ENCODE data around the gene HSPA12B.

HSPA12B gene

DNA sequence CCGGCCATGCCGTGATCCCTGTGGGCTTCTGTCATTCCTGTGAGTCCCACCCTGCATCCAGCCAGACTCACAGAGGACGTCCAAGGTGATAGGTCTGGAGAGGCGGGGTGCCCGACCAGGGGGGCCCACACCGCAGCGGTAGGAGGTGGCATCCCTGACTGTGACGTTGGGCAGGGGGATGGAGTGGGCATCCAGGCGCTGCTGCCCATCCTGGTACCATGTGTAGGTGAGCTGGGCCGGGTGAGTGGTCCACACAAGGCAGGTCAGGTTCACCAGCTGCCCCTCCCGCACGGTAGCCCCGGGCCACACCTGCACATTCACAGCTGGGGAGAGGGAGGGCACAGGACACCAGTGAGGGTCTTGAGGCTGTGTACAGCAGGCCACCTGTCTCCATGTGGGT, 39.1 kb upstream of the HSPA12B start:
- H3K36me3 ChIP-seq (ENCODE audit: control insufficient read depth in 2 of 2, insufficient read depth in 2 of 2, low read length in 2 of 2) = no peaks in the 10 kb centered on the region
- H3K9ac ChIP-seq (ENCODE audit: low read depth in 1 of 2, low read length in 2 of 2) = no peak overlapping the region

DNA sequence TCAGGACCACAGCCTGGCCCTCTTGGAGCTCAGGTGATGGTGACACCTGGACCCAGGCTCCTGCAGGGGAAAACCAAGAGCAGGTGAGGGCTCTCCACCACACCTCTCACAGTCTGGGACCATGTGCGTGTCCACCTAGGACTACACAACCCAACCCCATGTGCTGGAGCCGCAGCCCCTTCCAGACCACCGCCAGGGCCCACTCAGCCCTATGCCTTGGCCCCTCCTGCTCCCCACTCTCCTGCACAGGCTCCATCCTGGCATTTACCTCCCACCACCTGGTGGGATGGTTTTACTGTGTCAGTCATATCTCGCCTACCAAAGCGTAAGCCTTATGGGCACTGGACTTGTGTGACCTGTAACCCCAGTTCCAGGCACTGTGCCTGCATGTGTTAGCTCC, 37.6 kb upstream of the HSPA12B start:
- Histone ChIP-seq H3K4me1 (ENCODE audit: control insufficient read depth in 2 of 2, insufficient read depth in 2 of 2, low read length in 2 of 2) (no peaks in the 10 kb centered on the region), H3K27me3 (ENCODE audit: control insufficient read depth in 2 of 2, insufficient read depth in 2 of 2, low read length in 2 of 2) (no peaks in the 10 kb centered on the region), H3K9ac (ENCODE audit: low read depth in 1 of 2, low read length in 2 of 2) (no peak overlapping the region), H3K36me3 (ENCODE audit: control insufficient read depth in 2 of 2, insufficient read depth in 2 of 2, low read length in 2 of 2) (no peaks in the 10 kb centered on the region), H3K9me3 (ENCODE audit: control insufficient read depth in 2 of 2, low read length in 2 of 2) (no peaks in the 10 kb centered on the region), H3K4me3 (ENCODE audit: low read length in 2 of 2) (no peak overlapping the region), H3K27ac (ENCODE audit: low read depth in 2 of 2, low read length in 2 of 2) (no peak overlapping the region)

More for the DNA sequence above, 39.1 kb upstream of the HSPA12B start:
- Histone ChIP-seq H3K27me3 (ENCODE audit: control insufficient read depth in 2 of 2, insufficient read depth in 2 of 2, low read length in 2 of 2) (no peaks in the 10 kb centered on the region), H3K27ac (ENCODE audit: low read depth in 2 of 2, low read length in 2 of 2) (no peak overlapping the region), H3K9me3 (ENCODE audit: control insufficient read depth in 2 of 2, low read length in 2 of 2) (no peaks in the 10 kb centered on the region), H3K4me1 (ENCODE audit: control insufficient read depth in 2 of 2, insufficient read depth in 2 of 2, low read length in 2 of 2) (no peaks in the 10 kb centered on the region), H3K4me3 (ENCODE audit: low read length in 2 of 2) (no peak overlapping the region)

DNA sequence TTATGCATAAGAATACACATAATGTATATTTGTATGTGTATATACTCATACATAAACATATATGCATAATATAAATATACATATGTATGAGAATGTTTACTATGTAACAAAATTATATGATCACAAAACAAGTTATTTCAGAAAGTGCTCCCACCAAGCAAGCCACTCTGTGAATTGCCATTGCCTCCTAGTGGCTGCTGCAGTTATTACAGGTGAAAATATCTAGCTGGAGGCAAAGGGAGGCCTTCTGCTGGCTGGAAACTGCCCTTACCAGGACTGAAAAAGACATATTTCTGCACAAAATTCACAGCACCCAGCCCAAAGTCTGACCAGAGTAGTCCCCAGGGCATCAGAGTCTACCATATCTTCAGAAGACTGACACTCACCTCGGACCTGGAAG, 36.3 kb upstream of the HSPA12B start:
- no peak overlapping the region for H3K27ac ChIP-seq (ENCODE audit: low read depth in 2 of 2, low read length in 2 of 2)
- no peaks in the 10 kb centered on the region for H3K4me1 ChIP-seq (ENCODE audit: control insufficient read depth in 2 of 2, insufficient read depth in 2 of 2, low read length in 2 of 2)
- no peaks in the 10 kb centered on the region for H3K9me3 ChIP-seq (ENCODE audit: control insufficient read depth in 2 of 2, low read length in 2 of 2)
- H3K36me3 ChIP-seq (ENCODE audit: control insufficient read depth in 2 of 2, insufficient read depth in 2 of 2, low read length in 2 of 2) = no peaks in the 10 kb centered on the region
- H3K4me3 ChIP-seq (ENCODE audit: low read length in 2 of 2) = no peak overlapping the region
- H3K27me3 ChIP-seq (ENCODE audit: control insufficient read depth in 2 of 2, insufficient read depth in 2 of 2, low read length in 2 of 2) = no peaks in the 10 kb centered on the region
- no peak overlapping the region for H3K9ac ChIP-seq (ENCODE audit: low read depth in 1 of 2, low read length in 2 of 2)

DNA sequence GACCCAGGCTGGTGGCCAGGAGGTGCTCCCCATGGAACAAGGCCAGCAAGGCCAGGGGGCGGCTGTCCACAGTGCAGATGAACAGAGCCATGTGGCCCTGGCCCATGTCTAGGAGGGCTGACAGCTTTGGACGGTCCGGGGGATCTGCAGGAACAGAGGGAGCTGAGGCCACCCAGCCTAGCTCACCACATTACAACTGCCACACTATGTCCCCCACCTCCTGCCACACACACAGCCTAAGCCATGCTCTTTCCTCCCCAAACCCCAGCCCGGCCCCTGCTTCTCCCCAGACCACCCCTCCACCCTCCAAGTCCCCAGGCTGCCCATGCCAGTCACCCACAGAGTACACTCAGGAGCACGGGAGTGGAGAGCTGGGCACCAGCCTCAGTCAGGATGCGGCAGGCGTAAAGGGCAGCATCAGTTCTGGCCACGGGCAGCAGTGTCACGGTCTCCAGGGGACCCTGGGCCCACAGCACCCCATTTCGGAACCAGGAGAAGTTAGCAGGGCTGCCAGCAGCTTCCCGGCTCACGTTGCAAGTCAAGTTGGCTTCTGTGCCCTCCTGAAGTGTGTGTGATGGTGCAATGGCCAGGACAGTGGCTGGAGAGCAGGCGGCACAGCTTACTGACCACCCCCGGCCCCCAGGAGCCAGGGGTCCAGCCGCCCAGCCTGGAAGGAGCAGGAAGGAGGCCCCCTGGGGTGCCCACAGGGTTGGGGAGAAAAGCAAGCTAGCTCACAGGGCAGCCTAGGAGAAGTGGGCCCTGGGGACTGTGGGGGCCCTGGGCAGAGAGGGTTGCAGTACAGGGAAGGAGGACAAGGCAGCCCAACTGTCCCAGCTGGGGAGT, 35.5 kb upstream of the HSPA12B start:
- Histone ChIP-seq H3K36me3 (ENCODE audit: control insufficient read depth in 2 of 2, insufficient read depth in 2 of 2, low read length in 2 of 2) (no peaks in the 10 kb centered on the region), H3K9ac (ENCODE audit: low read depth in 1 of 2, low read length in 2 of 2) (no peak overlapping the region), H3K9me3 (ENCODE audit: control insufficient read depth in 2 of 2, low read length in 2 of 2) (no peaks in the 10 kb centered on the region), H3K27me3 (ENCODE audit: control insufficient read depth in 2 of 2, insufficient read depth in 2 of 2, low read length in 2 of 2) (no peaks in the 10 kb centered on the region), H3K4me1 (ENCODE audit: control insufficient read depth in 2 of 2, insufficient read depth in 2 of 2, low read length in 2 of 2) (no peaks in the 10 kb centered on the region), H3K4me3 (ENCODE audit: low read length in 2 of 2) (no peak overlapping the region), H3K27ac (ENCODE audit: low read depth in 2 of 2, low read length in 2 of 2) (no peak overlapping the region)

DNA sequence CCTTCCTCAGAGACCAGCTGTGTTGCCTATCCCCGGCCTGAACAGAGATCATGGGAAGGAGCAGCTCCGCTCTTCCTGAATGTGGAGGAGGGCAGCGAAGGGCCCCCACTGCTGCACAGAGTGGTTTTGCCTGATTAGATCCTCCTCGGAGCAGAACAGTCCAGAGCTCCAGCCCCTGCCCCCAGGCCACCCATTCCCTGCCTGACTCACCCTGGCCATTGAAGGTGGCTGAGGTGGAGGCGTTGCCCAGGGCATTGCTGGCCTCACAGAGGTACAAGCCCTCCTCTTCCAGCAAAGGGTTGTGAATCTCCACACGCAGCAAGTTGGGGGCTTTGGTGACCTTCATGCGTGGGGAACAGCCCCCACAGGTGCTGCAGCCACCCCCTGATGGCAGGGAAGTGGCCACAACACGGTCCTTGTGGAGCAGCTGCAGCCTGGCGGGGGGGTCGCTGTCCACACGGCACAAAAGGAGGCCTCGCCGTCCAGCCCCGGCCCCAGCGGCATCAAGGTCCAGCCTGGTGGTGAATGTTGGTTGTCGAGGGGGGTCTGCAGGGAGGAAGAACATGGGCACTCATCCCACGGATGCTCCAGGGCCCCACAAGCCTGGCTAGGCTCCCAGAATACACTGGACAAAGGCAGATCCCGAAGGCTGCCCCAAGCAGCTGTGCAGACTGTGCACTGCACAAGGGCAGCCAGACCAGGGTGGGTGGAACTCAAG, 34.7 kb upstream of the HSPA12B start:
- Histone ChIP-seq H3K9ac (ENCODE audit: low read depth in 1 of 2, low read length in 2 of 2) (no peak overlapping the region), H3K4me1 (ENCODE audit: control insufficient read depth in 2 of 2, insufficient read depth in 2 of 2, low read length in 2 of 2) (no peaks in the 10 kb centered on the region), H3K36me3 (ENCODE audit: control insufficient read depth in 2 of 2, insufficient read depth in 2 of 2, low read length in 2 of 2) (no peaks in the 10 kb centered on the region), H3K27ac (ENCODE audit: low read depth in 2 of 2, low read length in 2 of 2) (no peak overlapping the region), H3K27me3 (ENCODE audit: control insufficient read depth in 2 of 2, insufficient read depth in 2 of 2, low read length in 2 of 2) (no peaks in the 10 kb centered on the region), H3K4me3 (ENCODE audit: low read length in 2 of 2) (no peak overlapping the region), H3K9me3 (ENCODE audit: control insufficient read depth in 2 of 2, low read length in 2 of 2) (no peaks in the 10 kb centered on the region)

DNA sequence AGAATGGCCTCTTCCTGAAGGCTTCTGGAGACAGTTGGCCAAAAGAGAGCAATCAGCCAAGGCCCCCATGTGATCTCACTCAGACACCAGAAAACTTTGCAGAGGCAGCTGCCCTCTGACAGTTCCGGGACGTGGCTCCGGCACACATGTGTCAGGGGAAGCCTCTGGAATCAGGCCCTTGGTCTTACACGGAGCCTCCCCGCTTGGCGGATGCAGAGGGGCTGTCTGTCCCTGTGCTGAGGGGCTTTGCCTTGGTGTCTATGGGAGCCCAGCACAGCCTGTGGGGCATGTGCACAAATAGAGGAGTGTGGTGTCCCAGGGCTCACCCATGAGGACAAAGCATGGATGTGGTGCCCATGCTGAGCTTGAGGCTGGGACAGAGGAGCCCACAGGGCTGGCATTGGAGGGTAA, 33.9 kb upstream of the HSPA12B start:
- Histone ChIP-seq H3K36me3 (ENCODE audit: control insufficient read depth in 2 of 2, insufficient read depth in 2 of 2, low read length in 2 of 2) (no peaks in the 10 kb centered on the region), H3K4me3 (ENCODE audit: low read length in 2 of 2) (no peak overlapping the region), H3K4me1 (ENCODE audit: control insufficient read depth in 2 of 2, insufficient read depth in 2 of 2, low read length in 2 of 2) (no peaks in the 10 kb centered on the region), H3K9me3 (ENCODE audit: control insufficient read depth in 2 of 2, low read length in 2 of 2) (no peaks in the 10 kb centered on the region), H3K9ac (ENCODE audit: low read depth in 1 of 2, low read length in 2 of 2) (no peak overlapping the region), H3K27ac (ENCODE audit: low read depth in 2 of 2, low read length in 2 of 2) (no peak overlapping the region), H3K27me3 (ENCODE audit: control insufficient read depth in 2 of 2, insufficient read depth in 2 of 2, low read length in 2 of 2) (no peaks in the 10 kb centered on the region)

DNA sequence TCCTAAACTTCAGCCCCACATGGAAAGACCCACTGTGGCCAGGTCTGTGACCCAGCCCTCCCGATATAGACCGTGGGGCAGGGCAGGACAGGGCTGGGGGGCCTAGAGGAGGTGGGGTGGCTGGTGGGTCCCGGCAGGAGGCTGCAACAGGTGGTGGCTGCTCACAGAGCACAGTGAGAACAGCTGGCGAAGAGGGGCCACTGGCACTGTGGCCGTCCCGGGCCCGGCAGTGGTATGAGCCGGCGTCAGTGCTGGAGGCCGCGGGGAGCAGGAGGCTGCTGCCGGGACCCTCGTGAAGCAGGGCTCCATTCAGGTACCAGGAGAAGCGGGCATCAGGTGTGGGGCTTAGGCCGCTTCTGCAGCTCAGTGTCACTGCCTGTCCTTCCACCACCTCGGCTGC, 33.4 kb upstream of the HSPA12B start:
- H3K36me3 ChIP-seq (ENCODE audit: control insufficient read depth in 2 of 2, insufficient read depth in 2 of 2, low read length in 2 of 2) = no peaks in the 10 kb centered on the region
- H3K9ac ChIP-seq (ENCODE audit: low read depth in 1 of 2, low read length in 2 of 2) = no peak overlapping the region
- no peaks in the 10 kb centered on the region for H3K27me3 ChIP-seq (ENCODE audit: control insufficient read depth in 2 of 2, insufficient read depth in 2 of 2, low read length in 2 of 2)
- no peak overlapping the region for H3K27ac ChIP-seq (ENCODE audit: low read depth in 2 of 2, low read length in 2 of 2)
- H3K4me1 ChIP-seq (ENCODE audit: control insufficient read depth in 2 of 2, insufficient read depth in 2 of 2, low read length in 2 of 2) = no peaks in the 10 kb centered on the region
- H3K4me3 ChIP-seq (ENCODE audit: low read length in 2 of 2) = no peak overlapping the region
- H3K9me3 ChIP-seq (ENCODE audit: control insufficient read depth in 2 of 2, low read length in 2 of 2) = no peaks in the 10 kb centered on the region

DNA sequence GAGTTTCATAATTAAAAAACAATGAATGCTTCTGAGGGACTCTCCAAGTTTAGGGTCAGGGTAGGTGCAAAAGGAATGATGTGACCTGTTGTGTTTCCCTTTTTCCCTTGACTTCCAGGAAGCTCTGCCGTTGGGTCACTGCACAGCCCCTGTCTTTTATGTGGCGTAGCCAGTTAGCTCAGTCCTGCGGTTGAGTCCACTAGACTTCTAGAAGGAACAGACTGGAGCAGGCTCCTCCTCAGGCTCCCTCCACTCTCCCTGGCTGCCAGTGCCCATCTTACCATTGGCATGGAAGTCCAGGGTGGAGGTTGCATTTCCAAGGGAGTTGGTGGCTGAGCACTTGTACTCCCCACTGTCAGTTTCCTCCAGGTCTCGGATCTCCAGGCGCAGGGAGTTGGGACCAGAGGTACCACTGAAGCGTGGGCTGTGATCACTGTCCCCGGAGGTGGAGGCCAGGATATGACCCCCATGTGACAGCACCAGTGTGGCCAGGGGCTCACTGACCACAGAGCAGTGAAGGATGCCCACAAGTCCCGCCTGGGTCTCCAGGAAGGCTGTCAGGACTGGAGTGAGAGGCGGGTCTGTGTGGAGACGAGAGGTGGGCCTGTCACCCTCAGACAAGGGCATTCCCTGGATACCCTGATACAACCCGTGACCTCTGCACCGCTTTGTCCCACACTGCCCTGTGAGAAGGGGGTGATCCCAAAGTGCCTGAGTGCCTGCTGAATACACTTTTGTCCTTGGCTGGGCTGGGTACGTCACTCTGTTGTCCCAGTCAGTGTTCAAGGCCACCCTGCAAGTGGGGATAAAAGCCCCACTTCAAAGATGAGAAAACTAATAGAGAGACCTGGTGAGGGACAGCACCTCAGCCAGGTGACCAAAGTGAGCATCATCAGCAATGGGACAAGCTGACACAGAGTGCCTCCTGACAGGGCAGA, 31.2 kb upstream of the HSPA12B start:
- Histone ChIP-seq H3K36me3 (ENCODE audit: control insufficient read depth in 2 of 2, insufficient read depth in 2 of 2, low read length in 2 of 2) (no peaks in the 10 kb centered on the region), H3K9ac (ENCODE audit: low read depth in 1 of 2, low read length in 2 of 2) (no peak overlapping the region), H3K27me3 (ENCODE audit: control insufficient read depth in 2 of 2, insufficient read depth in 2 of 2, low read length in 2 of 2) (no peaks in the 10 kb centered on the region), H3K4me3 (ENCODE audit: low read length in 2 of 2) (no peak overlapping the region), H3K4me1 (ENCODE audit: control insufficient read depth in 2 of 2, insufficient read depth in 2 of 2, low read length in 2 of 2) (no peaks in the 10 kb centered on the region), H3K9me3 (ENCODE audit: control insufficient read depth in 2 of 2, low read length in 2 of 2) (no peaks in the 10 kb centered on the region), H3K27ac (ENCODE audit: low read depth in 2 of 2, low read length in 2 of 2) (no peak overlapping the region)

DNA sequence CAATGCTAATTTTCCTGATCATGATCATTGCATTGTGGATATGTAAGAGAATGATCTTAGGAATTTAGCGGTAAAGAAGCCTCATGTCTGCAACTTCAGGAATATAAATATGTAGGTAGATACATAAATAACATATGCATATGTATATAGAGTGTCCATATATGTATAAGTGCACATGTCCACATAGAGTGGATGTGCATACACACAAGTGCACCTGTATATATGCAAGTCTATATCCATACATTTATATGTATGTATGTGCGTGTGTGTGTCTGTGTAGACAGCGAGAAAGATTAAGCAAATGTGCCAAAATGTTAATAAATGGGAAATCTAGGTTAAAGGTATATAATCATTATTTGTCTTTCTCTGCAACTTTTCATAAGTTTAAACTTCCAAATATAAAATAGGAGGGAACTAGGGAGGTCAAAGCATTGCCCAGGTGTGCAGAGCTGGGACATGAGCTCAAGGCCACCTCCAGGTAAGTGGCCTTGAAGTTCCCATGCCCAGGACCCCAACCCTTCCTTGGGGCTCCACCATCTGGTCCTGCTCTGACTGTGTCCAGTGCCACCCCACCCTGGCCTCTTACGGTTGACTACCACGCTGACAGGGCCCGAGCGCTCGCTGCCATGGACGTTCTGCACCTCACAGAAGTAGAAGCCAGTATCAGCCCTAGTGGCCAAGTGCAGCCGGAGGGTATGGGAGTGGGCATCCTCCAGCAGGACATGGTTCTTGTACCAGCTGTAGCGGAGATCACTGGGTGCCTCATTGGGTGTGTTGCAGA, 29.7 kb upstream of the HSPA12B start:
- H3K9me3 ChIP-seq (ENCODE audit: control insufficient read depth in 2 of 2, low read length in 2 of 2) = no peaks in the 10 kb centered on the region
- H3K4me3 ChIP-seq (ENCODE audit: low read length in 2 of 2) = no peak overlapping the region
- no peaks in the 10 kb centered on the region for H3K27me3 ChIP-seq (ENCODE audit: control insufficient read depth in 2 of 2, insufficient read depth in 2 of 2, low read length in 2 of 2)
- no peak overlapping the region for H3K27ac ChIP-seq (ENCODE audit: low read depth in 2 of 2, low read length in 2 of 2)
- no peaks in the 10 kb centered on the region for H3K36me3 ChIP-seq (ENCODE audit: control insufficient read depth in 2 of 2, insufficient read depth in 2 of 2, low read length in 2 of 2)
- H3K4me1 ChIP-seq (ENCODE audit: control insufficient read depth in 2 of 2, insufficient read depth in 2 of 2, low read length in 2 of 2) = no peaks in the 10 kb centered on the region
- no peak overlapping the region for H3K9ac ChIP-seq (ENCODE audit: low read depth in 1 of 2, low read length in 2 of 2)
